ENCODE results near the gene C10orf62.

C10orf62 gene

DNA sequence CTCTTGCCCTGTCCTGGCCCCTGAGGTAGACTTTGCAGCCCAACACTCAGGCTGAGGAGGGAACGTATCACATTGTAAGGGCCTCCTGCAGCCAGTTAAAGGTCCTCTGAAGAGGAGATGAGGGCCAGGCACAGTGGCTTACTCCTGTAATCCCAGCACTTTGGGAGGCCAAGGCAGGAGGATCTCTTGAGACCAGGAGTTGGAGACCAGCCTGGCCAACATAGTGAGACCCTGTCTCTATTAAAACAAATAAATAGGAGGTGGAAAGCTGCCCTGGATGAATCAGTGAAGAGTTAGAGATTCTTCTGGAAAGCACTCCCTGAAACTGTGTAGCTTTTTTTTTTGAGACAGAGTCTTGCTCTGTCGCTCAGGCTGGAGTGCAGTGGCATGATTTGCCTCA lies 2.3 kb upstream of the C10orf62 start:
- DNase-seq (ENCODE audit: low read depth) = no peak

GRCh38 chr10:97590082-97590747 lies 694 bp downstream of the C10orf62 start:
- no peak for DNase-seq (ENCODE audit: low read depth)

GRCh38 chr10:97590748-97591495 lies 1.4 kb downstream of the C10orf62 start:
- no peak for DNase-seq (ENCODE audit: low read depth)

DNA sequence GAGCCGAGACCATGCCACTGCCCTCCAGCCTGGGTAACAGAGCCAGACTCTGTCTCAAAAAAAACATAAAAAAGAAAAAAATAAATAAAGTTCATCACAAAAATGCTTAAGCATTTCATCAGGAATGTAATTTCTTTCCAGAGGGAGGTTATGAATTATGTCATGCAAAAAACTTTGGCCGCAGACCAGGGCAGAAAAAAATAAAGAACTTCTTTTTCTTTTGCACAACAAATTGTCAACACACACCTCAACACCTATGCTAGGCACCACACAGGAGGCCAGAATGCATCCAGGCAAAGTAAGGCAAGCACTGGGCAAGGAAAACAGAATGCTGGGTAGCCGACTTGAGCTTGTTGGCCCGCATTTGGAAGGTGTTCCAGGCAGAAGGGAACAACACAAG lies 3.9 kb downstream of the C10orf62 start:
- no peak for DNase-seq (ENCODE audit: low read depth)

DNA sequence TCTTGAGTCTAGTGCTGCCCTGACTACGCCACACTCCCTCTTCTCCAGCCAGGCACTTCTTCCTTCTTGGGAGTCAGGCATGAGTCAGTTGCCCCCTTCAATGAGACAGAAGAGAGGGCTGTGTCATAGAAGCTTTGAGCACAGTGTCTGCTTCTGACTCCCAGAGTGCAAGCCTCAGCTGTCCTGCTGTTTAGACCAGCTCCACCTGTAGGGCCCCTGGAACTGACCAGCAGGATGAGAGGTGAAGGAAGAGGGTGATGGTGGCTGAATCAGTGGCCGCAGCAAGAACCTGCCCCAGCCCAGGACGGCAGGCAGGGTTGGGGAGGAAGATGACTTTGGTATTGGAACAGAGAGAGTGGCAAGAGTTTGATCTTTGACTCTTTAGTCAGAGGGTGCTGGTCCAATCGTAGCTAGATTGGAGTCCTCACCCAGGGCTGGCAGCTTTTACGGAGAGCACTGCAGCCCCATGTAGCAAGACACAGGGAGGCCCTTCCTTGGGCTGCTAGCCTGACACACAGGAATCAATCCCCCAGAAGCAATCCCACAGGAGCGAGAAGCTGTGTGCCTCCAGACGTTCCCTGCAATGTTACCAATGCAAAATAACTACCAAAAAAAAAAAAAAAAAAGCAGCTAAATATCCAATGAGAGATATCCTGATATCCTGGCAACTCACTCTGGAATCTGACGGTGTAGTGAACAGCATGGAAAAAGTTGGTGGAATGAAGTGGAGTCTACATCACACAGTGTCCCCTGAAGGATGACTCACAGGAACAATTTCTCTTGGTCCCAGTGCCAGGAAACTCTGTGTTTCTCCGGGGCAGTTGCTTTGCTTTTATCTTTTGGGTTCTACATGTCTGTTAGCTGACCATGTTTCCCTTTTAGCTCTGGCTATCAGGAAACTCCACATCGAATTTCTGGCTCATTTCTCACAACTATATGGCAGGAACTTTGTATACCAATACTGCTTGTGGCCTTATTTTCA lies 6.9 kb downstream of the C10orf62 start:
- no peak for DNase-seq (ENCODE audit: low read depth)

- no peak for DNase-seq (ENCODE audit: low read depth)
Measured at GRCh38 chr10:97597778-97598177, 8.3 kb downstream of the C10orf62 start.

DNA sequence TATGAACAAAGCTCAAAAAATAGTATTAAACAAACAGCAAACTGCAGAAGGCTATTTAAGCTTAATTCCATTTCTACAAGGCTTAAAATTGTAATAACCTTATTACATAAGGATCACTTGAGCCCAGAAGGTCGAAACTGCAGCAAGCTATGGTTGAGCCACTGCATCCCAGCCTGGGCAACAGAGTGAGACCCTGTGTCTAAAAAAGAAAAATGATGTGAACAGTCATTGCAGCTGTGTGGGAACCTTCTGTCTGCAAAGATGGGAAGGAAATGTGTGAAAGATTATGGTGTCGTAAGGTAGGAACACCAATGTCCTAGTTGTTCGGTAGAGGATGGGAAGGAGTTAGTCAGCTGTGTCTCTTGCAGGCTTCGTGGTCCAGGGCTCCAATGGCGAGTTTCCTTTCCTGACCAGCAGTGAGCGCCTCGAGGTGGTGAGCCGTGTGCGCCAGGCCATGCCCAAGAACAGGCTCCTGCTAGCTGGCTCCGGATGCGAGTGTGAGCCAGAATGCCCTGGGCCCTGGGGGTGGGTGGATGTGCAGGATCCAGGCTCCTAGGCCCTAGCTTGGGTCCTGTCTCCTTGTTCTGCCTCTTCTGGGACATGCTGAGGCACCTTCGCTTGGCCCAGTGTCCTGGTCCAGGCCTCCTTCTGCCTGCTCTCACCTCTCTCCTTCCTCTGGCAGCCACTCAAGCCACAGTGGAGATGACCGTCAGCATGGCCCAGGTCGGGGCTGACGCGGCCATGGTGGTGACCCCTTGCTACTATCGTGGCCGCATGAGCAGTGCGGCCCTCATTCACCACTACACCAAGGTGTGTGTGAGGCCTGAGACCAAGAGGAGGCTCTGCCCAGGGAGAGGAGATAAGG lies 9.1 kb downstream of the C10orf62 start:
- DNase-seq (ENCODE audit: low read depth) = no peak

DNA sequence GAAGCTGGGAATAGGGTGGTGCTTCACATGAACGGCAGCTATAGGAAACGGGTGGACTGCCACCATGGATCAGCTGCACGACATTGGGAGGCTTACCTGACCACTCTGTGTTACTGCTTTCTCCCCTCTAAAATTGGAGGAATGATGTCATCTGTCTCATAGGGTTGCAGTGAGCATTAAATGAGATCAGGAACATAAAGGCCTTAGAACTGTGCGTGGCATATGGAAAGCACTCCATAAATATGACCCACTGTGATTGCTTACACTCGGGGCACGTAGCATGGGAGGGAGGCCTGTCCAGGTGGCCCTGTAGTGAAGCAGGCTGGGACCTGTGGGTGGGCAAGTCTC lies 9.7 kb downstream of the C10orf62 start:
- no peak for DNase-seq (ENCODE audit: low read depth)

- no peak for DNase-seq (ENCODE audit: low read depth)
Measured at GRCh38 chr10:97600616-97601015, 11.1 kb downstream of the C10orf62 start.

- no peak for DNase-seq (ENCODE audit: low read depth)
Measured at GRCh38 chr10:97601268-97602215, 12.0 kb downstream of the C10orf62 start.

DNA sequence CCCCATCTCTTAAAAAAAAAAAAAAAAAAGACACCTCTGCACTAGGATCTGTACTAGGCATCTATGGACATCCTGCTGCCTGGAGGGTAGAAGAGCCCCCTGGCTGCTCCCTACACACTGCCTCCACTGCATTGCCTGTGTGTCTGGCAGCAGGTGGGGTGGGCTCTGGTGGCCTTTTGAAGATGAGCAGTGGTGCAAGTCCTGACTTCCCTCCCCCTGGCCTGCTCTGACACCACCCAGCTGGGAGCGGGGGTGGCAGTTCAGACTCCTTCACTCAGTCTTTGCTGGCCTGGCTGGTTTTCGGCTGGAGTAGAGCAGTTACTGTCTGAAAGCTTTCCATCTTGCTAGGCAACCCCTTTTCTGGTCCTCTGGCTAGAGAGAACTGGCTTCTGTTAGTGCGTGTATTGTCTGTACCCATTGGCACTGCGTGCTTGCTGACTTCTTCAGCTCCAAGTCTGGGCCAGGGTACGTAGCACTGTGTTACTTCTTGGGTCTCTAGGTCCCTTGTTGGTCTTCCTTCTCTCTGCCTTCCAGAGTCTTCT lies 17.6 kb downstream of the C10orf62 start:
- DNase-seq (ENCODE audit: low read depth) = no peak

DNA sequence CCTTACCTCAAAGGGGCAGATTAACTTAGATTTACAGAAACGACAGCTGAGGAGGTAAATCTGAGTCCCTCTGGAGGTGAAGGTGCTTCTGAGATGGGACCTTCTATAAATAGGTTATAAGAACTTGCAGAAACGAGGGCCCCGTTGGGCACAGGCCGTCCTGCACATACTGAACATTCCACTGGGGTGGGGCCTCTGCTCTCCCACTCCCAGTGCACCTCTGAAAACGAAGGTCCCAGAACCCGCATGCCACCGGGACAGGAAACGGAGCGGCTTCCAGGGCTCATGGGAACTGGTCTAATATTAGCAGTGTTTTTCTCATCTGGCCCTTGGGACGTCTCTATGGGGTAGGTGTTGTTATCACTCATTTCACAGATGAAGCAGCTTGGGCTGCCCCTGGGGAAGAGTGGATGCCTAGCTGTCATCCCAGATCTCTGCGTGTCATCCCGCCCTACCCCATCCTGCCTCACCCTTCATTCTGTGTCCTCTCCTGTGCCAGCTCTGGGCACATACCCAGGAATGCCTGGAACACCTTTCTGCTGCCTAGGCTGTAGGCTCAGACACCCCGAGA lies 19.6 kb downstream of the C10orf62 start:
- DNase-seq (ENCODE audit: low read depth) = no peak

GRCh38 chr10:97611473-97611872 lies 22.0 kb downstream of the C10orf62 start:
- DNase-seq (ENCODE audit: low read depth) = no peak

- no peak for DNase-seq (ENCODE audit: low read depth)
Measured at GRCh38 chr10:97612386-97612785, 22.9 kb downstream of the C10orf62 start.

DNA sequence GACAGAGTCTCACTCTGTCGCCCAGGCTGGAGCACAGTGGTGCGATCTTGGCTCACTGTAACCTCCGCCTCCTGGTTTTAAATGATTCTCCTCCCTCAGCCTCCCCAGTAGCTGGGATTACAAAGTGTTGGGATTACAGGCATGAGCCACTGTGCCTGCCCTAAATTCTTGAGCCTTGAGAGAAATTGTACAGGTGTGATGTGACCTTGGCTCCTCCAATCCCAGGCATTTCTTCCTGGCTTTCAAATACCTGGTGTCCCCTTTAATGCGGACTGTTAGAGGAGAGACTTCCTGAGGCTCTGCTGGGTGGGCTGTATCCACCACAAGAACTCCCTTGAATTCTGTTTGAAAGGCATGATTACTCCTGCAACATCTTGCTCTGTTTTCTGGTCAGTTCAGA lies 28.8 kb downstream of the C10orf62 start:
- DNase-seq (ENCODE audit: low read depth) = no peak

DNA sequence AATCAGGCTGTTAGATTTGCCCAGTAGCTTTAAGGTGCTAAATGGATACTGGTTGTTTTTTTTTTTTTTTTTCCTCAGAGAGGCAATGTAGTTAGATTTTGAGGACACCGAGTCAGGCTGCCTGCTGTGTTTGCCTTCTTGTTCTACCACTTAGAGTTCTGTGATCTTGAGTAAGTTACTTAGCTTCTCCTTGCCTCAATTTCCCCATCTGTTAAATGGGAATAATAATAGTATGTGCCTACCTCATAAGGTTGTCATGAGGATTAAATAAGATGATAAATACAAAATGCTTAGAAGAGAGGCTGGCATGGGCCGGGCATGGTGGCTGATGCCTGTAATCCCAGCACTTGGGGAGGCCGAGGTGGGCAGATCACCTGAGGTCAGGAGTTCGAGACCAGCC lies 29.2 kb downstream of the C10orf62 start:
- no peak for DNase-seq (ENCODE audit: low read depth)

DNA sequence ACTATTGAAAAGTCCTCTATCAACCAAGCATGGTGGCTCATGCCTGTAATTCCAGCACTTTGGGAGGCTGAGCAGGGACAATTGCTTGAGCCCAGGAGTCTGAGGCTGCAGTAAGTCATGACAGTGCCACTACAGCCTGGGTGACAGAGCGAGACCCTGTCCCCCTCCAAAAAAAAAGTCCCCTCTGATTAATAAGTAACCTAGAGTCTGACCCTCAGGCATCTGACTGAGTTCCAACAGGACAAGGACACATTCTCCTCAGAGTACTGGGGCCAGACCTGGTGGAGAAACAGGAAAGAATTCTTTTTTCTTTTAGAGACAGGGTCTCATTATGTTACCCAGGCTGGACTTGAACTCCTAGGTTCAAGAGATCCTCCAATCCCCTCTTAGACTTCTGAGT lies 33.8 kb downstream of the C10orf62 start:
- DNase-seq (ENCODE audit: low read depth) = no peak

GRCh38 chr10:97627731-97628130 lies 38.2 kb downstream of the C10orf62 start:
- no peak for DNase-seq (ENCODE audit: low read depth)

- no peak for DNase-seq (ENCODE audit: low read depth)
Measured at GRCh38 chr10:97628228-97628627, 38.7 kb downstream of the C10orf62 start.

- no peak for DNase-seq (ENCODE audit: low read depth)
Measured at GRCh38 chr10:97629289-97629688, 39.8 kb downstream of the C10orf62 start.
